ENCODE results near the gene CCDC158. TPM values are rescaled to one million over a fixed set of nuclear protein-coding genes. Genes with fewer than 3 reads are reported as not detected.

CCDC158 gene
- total RNA-seq, 3 donors from 2014 or later: 1.3 to 5.4 (median 4.3) TPM

DNA sequence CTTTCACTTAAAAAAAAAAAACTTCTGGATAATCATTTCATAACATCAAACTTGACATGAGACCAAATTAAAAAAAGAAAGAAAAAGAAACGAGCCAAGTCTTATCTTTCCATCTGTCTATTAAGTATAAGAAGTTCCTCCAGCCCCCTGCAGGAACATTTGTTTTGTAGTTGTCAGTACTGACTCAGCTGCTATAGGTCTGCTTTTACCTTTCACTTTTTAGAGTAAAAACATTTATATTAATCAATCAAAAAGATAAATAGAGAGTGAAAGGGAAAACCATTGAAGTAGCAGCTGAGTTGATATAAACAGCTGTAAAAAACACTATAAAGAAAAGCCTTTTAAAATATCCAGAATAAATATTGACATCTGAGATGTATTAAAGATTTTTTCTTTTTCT is 46.1 kb downstream of the CCDC158 start:
- DNase-seq (ENCODE audit: low spot score in 2 of 2): no peak
- H3K4me1 ChIP-seq: no peaks in the 10 kb centered on the region
- no peaks in the 10 kb centered on the region for H3K27me3 ChIP-seq
- H3K36me3 ChIP-seq: no peaks in the 10 kb centered on the region
- H3K9me3 ChIP-seq: no peaks in the 10 kb centered on the region
- intact Hi-C loops (cut with DNase I; ENCODE audit: low total_unique reads): no loop called here
- no peak overlapping the region for H3K27ac ChIP-seq
- H3K4me3 ChIP-seq: no peak overlapping the region
- TF ChIP-seq, protein P1, sequence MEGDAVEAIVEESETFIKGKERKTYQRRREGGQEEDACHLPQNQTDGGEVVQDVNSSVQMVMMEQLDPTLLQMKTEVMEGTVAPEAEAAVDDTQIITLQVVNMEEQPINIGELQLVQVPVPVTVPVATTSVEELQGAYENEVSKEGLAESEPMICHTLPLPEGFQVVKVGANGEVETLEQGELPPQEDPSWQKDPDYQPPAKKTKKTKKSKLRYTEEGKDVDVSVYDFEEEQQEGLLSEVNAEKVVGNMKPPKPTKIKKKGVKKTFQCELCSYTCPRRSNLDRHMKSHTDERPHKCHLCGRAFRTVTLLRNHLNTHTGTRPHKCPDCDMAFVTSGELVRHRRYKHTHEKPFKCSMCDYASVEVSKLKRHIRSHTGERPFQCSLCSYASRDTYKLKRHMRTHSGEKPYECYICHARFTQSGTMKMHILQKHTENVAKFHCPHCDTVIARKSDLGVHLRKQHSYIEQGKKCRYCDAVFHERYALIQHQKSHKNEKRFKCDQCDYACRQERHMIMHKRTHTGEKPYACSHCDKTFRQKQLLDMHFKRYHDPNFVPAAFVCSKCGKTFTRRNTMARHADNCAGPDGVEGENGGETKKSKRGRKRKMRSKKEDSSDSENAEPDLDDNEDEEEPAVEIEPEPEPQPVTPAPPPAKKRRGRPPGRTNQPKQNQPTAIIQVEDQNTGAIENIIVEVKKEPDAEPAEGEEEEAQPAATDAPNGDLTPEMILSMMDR (IDR thresholded peaks at IDR 0.05): no peak
- TF ChIP-seq POLR2AphosphoS5 (IDR thresholded peaks at IDR 0.05): no peak
- TF ChIP-seq POLR2A (IDR thresholded peaks at IDR 0.05): no peak

DNA sequence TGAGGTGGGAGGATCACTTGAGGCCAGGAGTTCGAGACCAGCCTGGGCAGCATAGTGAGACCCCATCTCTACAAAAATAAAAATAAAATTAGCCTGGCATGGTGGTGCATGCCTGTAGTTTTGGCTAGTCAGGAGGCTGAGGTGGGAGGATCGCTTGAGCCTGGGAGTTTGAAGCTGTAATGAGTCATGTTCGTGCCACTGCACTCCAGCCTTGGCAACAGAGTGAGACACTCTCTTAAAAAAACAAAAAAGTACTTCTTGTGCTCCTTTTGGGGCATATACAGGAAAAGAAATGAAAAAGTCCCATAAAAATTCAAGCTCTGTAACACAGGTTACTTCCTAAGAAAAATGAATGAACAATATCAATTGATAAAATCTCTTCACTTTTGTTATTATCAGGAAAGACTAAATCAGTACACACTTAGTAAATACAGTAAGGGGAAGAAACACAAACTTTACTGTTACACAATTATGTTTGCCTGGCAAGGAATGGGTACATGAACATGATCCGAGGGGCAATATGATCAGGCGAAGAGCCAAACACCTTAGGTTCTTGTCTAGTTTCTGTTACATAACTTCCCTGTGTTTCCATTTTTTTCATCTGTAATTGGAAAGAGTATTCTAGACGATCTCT is 46.9 kb downstream of the CCDC158 start:
- no peaks in the 10 kb centered on the region for H3K9me3 ChIP-seq
- no peak for TF ChIP-seq POLR2A (IDR thresholded peaks at IDR 0.05)
- no peak for TF ChIP-seq POLR2AphosphoS5 (IDR thresholded peaks at IDR 0.05)
- TF ChIP-seq, protein P1 (IDR thresholded peaks at IDR 0.05): no peak
- intact Hi-C loops (cut with DNase I; ENCODE audit: low total_unique reads): no loop called here
- DNase-seq (ENCODE audit: low spot score in 2 of 2): no peak
- H3K27me3 ChIP-seq: no peaks in the 10 kb centered on the region
- no peaks in the 10 kb centered on the region for H3K4me1 ChIP-seq
- no peak overlapping the region for H3K27ac ChIP-seq
- no peaks in the 10 kb centered on the region for H3K36me3 ChIP-seq
- H3K4me3 ChIP-seq: no peak overlapping the region

DNA sequence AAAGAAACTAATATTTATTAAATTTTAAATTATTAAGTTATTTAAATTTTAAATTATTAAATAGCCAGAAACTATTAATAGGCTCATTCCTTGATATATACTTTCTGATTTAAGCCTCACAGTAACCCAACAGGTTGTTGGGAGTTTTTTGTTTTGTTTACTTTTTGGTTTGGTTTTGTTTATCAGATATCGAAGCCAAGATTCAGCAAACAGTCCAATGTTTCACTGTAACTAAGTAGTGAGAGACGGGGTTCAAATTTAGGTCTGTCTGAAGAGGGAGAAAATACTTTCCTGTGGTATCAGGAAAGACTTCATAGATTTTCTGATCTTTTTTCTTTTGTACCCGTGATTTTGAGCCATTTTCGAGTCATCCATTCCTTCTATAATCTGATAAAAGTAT is 54.2 kb downstream of the CCDC158 start:
- Histone ChIP-seq H3K4me1 (no peaks in the 10 kb centered on the region), H3K27me3 (no peaks in the 10 kb centered on the region), H3K9me3 (no peaks in the 10 kb centered on the region), H3K4me3 (no peak overlapping the region), H3K27ac (no peak overlapping the region), H3K36me3 (no peaks in the 10 kb centered on the region)
- intact Hi-C loops (cut with DNase I; ENCODE audit: low total_unique reads): no loop called here
- no peak for DNase-seq (ENCODE audit: low spot score in 2 of 2)
- TF ChIP-seq, protein P1 (IDR thresholded peaks at IDR 0.05): no peak
- TF ChIP-seq POLR2A (IDR thresholded peaks at IDR 0.05): no peak

DNA sequence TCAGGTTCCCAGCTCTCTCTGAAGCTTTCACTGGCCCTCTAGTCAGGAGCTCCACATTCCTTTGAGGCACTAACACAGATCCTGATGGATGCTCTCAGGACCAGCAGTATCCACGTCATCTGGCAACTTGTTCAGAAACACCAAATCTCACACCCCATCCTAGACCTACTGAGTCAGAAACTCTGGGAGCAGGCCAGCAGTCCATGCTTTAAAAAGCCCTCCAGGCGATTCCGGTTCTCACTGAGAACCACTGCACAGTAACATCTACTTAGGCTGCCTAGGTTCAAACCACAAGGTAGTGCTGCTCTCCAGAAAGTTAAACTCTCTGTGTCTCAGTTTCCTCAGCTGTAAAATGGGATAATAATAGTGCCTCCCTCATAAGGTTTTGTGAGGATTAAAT is 55.3 kb downstream of the CCDC158 start:
- no peaks in the 10 kb centered on the region for H3K4me1 ChIP-seq
- H3K27me3 ChIP-seq: no peaks in the 10 kb centered on the region
- H3K36me3 ChIP-seq: no peaks in the 10 kb centered on the region
- intact Hi-C loops (cut with DNase I; ENCODE audit: low total_unique reads): no loop called here
- no peak for DNase-seq (ENCODE audit: low spot score in 2 of 2)
- TF ChIP-seq POLR2A (IDR thresholded peaks at IDR 0.05) (no peak), POLR2AphosphoS5 (IDR thresholded peaks at IDR 0.05) (no peak)
- TF ChIP-seq, protein P1 (IDR thresholded peaks at IDR 0.05): no peak
- H3K27ac ChIP-seq: no peak overlapping the region
- H3K4me3 ChIP-seq: no peak overlapping the region
- peaks cover 0 to under 1% of the 10 kb centered on the region in 2 donors for H3K9me3 ChIP-seq

DNA sequence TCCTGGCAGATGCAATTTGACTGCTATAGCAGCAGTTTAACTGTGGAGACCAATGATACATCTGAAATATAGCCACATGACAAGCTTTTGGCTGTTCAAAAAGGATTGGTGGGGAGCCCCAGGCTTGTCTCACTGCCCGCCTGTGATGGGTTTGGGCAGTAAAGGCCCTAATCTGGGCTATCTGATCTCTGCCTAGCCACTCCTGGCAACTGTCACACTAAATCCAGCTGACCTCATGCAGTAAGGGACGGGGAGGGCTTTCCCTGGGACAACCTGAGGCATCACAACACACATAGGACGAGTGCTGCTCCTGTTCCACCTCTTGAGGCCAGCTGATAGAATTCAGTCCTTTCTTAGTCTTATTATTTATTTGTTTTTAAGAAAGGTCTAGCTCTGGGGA is 56.2 kb downstream of the CCDC158 start:
- TF ChIP-seq POLR2AphosphoS5 (IDR thresholded peaks at IDR 0.05) (no peak), POLR2A (IDR thresholded peaks at IDR 0.05) (no peak)
- TF ChIP-seq, protein P1 (IDR thresholded peaks at IDR 0.05): no peak
- intact Hi-C loops (cut with DNase I; ENCODE audit: low total_unique reads): no loop called here
- Histone ChIP-seq H3K4me1 (no peaks in the 10 kb centered on the region), H3K4me3 (no peak overlapping the region), H3K27ac (no peak overlapping the region), H3K9me3 (peaks cover 7 to 9% of the 10 kb centered on the region in 2 donors), H3K27me3 (no peaks in the 10 kb centered on the region), H3K36me3 (no peaks in the 10 kb centered on the region)
- no peak for DNase-seq (ENCODE audit: low spot score in 2 of 2)

Measured in breast epithelium (tissue), 4 donors.